AML-193 (cell line): ENCODE data around the gene ABCB7.
A peak's percentile ranks its signal among the peaks of the same experiment; 100 is the strongest.
"Not testable (repeated sequence)": the region's sequence is repeated elsewhere in the genome, so short reads cannot be mapped to it uniquely, and the experiment has no call there.

Source experiments
- DNase-seq, 2 experiments: peaks; one replicate each; lab custom pipeline; 2025; lab: John Stamatoyannopoulos, UW

The ABCB7 gene

DNA sequence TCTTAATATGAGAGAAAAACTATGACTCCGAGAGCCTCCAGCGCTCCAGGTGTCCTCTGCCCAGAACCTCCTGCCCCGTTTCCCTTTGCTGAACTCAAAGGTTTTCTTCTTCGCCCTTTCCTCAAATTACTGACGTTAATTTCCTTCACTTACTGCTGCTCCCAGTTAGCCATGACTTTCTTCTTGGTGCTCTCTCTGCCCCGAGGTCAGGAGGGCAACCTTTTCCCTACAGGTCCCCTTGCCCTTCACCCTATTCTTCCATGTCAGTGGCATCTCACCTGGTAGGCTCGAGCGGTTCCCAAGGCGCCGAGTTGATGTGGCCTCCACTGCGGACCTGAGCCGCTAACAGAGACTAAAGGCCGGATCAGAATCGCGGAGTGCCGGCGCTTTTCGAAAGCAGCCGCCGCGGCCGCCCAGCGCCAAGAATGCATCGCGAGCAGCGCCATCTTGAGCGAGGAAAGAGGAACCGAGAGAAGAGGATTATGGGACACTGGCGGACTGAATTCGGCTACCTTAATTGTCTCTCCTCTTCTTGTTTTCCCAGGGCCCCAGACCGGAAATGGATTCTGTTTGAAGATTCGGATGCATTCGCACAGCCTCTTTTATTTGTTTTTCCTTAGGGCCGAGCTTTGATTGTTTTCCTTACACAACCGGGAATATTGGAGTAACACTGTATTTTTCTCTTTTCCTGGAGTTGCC lies at the start of gene ABCB7:
TSS of gene ABCB7 (minus strand) at position 457 of the 699 bp plus-strand sequence. CDS start at position 446, 11 bp downstream.
- DNase-seq: peak in 1 of 2 experiments; percentile 44

- DNase-seq: not testable (repeated sequence)
These were observed 32.5 kb upstream of the ABCB7 start for GRCh38 chrX:75188415-75189206.

- no peak for DNase-seq
These were observed 25.6 kb upstream of the ABCB7 start for GRCh38 chrX:75181721-75182120.

DNA sequence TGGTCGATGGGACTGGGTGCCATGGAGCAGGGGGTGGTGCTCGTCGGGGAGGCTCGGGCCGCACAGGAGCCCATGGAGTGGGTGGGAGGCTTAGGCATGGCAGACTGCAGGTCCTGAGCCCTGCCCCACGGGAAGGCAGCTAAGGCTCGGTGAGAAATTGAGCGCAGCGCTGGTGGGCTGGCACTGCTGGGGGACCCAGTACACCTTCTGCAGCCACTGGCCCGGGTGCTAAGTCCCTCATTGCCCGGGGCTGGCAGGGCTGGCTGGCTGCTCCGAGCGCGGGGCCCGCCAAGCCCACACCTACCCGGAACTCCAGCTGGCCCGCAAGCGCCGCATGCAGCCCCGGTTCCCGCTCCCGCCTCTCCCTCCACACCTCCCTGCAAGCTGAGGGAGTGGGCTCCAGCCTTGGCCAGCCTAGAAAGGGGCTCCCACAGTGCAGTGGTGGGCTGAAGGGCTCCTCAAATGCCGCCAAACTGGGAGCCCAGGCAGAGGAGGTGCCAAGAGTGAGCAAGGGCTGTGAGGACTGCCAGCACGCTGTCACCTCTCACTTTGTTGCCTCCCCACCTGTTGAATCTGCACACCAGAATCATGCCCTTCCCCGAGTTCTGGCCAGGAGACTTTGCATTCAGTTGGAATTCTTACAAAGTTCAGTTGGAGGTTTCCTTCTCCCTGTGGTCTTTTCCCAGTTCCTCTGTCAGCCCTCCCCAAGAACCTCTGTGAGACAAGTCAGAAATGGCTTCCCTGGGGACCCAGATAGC lies 23.6 kb upstream of the ABCB7 start:
- DNase-seq: not testable (repeated sequence)

DNA sequence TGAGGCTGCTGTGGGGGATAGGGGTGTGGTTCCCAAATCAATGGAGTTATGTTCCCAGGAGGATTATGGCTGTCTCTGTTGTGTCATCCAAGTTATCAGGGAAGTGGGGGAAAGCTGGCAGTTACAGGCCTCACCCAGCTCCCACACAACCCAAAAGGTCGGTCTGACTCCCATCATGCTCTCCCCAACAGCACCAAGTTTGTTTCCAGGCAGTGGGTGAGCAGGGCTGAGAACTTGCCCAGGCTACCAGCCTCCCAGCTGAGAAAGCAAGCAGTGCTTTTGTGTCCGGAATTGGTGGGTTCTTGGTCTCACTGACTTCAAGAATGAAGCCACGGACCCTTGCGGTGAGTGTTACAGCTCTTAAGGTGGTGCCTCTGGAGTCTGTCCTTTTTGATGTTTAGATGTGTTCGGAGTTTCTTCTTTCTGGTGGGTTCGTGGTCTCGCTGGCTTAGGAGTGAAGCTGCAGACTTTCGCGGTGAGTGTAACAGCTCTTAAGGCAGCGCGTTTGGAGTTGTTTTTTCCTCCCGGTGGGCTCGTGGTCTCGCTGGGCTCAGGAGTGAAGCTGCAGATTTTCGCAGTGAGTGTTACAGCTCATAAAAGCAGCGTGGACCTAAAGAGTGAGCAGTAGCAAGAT lies 16.3 kb upstream of the ABCB7 start:
- DNase-seq: not testable (repeated sequence)

DNA sequence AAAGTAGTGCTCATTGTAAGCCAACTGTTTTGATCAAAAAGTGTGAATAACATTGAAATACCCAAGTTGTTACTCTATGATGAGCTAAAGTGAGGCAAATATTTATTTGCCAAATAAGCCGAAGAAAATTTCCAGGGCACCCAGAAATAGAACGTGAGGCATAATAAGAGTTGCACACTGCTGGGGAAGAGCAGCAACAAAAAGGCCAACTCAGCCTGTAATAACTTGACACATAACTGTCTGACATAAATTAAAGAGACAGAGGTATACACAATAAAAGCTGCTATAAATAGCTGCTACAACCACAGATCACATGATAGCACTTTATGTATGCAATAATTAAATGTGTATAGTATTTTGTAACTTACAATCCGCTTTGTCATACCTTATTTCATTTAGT lies 2.0 kb upstream of the ABCB7 start:
- DNase-seq: no peak

DNA sequence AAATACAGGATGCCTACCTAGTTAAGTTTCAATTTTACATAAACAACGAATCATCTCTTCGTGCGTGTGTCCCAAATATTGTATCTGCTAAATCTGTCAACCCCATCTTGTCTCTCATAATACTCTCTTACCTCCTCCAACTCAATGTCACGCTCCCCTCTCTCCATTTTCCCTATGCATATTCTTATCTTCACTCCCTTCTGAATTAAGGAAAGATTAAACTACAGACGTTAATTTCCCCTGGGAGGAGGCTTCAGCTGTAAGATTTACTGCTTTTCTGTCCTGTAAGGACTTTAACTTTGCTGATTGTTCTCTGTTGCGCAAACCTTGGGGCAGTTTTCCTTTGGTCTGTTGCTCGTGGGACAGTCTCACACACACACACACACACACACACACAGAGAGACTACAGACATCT lies 455 bp upstream of the ABCB7 start:
- peak in 1 of 2 experiments; percentile 8 for DNase-seq

GRCh38 chrX:75155447-75155826 lies 646 bp downstream of the ABCB7 start:
- peak in 1 of 2 experiments; percentile 5 for DNase-seq

GRCh38 chrX:75154871-75155270 lies 1.2 kb downstream of the ABCB7 start:
- DNase-seq: no peak

DNA sequence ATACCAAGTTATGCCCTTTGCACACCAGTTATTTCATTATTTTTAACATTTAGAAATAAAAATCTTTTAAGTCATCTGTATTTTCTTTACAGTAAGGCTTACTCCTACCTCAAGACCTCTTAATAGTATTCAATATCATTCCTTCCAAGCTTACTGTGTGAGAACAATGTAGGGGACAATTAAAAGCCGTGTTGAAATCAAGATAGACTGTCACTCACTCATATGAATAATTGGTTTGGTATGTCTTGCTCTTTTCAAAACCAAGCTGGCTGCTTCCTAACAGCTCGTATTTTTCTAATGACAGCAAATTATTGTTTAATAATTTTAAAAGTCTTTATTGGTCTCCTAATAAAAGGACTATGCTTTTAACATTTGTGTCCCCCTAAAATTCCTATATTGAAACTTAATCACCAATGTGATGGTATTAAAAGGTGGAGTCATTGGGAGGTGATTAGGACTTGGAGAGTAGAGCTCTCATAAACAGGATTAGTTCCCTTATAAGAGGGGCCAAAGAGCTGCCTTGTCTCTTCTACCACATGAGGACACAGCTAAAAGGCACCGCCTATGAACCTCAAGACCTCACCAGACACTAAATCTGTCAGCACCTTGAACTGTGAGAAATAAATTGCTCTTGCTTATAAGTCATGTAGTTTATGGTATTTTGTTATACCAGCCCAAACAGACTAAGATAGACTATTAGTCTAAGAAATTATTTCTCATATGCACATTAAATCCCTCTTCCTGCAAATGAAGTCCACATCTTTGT lies 4.1 kb downstream of the ABCB7 start:
- DNase-seq: no peak

DNA sequence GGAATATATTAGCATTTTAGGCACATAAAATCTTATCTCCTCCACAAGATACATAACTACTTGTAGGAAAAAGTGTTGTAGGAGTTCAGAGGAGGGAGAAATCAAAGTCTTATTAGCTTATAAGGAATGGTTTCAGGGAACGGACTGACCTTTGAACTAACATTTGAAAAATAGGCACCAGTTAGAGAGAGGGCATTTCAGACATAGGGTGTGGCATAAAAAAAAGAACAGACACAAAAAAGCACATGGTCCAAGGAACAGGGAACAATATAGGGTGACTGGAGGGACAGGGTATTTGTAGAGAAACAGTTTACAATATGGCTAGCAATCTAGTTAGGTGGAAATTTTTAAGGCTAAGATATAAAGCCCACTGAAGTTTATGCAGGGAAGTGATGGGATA lies 6.4 kb downstream of the ABCB7 start:
- DNase-seq: no peak

- DNase-seq: no peak
These were observed 23.4 kb downstream of the ABCB7 start for GRCh38 chrX:75132672-75133071.

DNA sequence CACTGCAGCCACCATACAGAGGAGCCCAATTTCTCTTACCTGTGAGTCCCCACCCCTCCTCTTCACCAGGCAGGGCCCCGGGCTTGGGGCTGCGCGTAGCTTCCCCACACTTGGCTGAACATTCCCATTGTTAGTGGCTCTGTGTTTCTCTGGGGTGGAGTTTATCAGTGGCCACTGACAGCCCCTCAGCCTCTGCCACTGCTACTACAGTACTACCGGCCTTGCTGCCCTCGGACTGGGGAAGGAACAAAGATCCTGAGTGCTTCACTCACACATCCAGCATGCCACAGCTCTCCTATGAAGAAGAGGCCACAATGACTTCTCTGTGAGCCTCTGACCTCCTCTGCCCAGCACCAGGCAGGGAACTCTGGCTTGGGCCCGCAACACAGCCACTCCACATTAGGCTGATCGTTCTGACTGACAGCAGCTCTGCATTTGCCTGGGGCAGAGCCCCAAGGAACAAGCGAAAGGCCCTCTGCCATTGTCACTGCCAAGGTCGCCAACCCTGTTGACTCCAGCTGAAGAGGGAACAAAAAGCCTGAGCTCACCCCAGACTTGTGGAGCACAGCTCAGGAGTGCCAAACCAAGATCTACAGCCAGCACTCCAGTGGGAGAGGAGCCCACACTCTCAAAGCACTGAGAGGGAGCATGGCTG lies 24.0 kb downstream of the ABCB7 start:
- no peak for DNase-seq

GRCh38 chrX:75129069-75129468 lies 27.0 kb downstream of the ABCB7 start:
- DNase-seq: not testable (repeated sequence)

DNA sequence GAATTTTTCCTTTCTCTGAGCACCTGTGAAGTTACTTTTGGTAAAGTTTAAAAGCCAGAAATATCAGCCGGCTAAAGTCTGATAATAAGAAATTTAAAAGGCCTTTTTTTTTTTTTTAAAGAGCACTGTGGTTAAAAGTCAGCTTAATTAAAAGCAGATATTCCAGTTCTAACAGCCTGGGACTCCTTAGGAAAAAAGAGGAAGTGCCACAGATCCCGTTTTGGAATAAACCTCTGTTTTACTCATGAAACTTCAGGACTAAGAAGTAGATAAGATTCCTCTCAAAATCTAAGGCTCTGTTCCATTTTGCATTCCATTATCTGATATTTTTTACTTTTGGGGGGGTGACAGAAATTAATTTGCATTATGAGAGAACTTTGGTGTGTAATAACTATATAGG lies 37.8 kb downstream of the ABCB7 start:
- DNase-seq: no peak

- DNase-seq: no peak
These were observed 40.2 kb downstream of the ABCB7 start for GRCh38 chrX:75115707-75116413.

DNA sequence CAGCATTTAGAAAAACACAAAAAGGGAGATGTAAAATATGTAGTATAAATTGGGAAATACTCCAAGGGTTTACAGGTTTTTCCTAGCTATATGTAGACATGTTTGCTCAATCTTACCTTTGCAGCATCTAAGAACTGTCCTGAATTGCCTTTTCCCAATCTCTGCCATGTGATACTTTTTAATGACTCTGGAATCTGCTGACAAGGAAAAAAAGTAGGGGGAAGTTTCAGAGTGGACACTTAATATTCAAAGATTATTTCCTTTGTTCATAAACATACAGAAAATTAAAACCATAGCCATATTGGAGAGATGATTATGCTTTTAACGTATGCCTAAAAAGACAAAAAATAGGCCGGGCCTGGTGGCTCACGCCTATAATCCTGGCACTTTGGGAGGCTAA lies 41.4 kb downstream of the ABCB7 start:
- no peak for DNase-seq

DNA sequence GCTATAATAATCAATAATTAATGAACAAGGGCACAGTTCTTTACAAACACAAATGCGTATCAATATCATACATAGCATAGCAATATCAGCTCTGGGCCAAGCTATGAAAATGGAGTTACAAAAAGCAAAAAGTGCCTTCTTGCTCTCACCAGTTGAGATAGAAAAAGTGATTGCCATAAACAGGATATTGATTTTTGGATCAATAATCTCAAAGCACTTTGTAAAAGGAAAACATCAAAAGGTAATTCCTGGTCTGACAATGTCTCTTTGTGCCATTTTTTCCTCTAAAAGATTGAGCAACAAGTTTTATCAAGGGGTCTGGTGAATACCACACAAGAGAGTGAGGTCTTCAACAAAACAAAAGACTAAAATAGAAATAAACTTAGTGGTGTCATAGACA lies 42.4 kb downstream of the ABCB7 start:
- no peak for DNase-seq

DNA sequence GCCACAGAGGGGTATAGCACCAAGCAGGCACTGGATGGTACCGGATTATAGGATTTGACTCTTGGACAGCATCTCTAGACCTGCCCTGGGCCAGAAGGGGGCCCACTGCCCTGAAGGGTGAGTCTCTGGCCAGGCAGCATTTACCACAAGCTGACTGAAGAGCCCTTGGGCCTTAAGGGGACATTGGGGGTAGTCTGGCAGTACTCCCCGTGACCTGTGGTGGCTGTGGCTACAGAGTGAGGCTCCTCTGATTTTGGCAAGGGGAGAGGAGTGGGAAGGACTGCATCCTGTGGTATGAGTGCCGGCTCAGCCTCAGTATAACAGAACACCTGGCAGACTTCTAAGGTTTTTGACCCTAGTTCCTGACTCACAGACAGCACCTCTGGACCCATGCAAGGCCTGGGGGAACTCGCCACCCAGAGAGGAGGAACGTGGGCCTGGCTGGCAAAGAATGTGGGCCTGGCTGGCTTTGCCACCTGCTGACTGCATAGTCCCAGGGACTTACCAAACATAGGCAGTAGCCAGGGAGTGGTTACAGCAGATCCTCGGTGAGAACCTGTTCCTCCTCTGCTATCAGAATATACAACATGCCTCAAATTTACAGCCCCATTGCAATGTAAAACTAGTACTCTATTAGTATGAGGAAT lies 48.1 kb downstream of the ABCB7 start:
- DNase-seq: no peak

GRCh38 chrX:75106772-75107171 lies 49.3 kb downstream of the ABCB7 start:
- DNase-seq: no peak
